HG03354 (cell line): ENCODE measurements around the gene RNU2-63P.
"Not testable (repeated sequence)": the region's sequence is repeated elsewhere in the genome, so short reads cannot be mapped to it uniquely, and the experiment has no call there.

Experiments
- ATAC-seq: cut with Tn5 transposase; IDR thresholded peaks from one replicate; pipeline ENCODE4 v1.9.1; 2021; ENCODE audit warnings: mild to moderate bottlenecking; ENCODE audit not compliant: unreplicated experiment, poor library complexity, severe bottlenecking

RNU2-63P gene

DNA sequence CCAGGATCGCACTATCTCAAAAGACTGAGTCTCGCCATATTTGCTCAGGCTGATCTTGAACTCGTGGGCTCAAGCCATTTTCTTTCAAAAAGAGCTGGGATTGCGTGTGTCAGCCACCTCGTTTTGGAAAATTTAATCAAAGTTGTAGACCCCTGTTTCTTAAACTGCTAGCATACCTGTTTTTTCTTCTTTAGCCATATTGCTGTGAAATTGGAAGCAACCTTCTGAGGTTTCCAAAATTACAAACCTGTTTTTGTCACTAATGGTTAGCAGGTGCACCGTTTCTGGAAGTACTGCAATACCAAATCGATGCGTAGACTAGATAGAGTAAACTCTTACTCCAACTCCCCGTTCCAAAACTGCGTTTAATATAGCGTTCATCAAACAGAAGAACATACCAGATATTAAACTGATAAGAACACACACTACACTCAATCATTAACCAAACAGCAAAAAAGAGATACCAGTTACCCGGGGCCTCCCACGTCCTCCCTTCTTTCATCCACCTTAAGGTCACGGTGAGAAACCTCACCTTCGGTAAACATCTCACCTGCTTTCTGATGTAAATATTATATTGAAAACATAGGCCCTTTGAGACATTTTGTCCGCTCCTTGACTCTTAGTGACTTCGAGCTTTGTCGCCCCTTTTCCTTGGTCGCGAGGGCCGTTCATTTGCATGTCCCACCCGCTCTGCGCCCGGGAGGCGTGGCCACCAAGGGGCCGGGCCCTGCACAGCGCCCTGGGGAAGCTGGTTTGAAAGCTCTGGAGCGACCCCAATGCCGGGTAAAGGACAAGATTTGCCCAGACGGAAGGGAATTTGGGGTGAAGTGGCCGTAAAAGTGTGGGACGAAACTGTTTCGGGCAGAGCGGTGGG, at the start of gene RNU2-63P:
Gene RNU2-63P, minus strand, starts transcription at position 462 of the 874 bp plus-strand sequence.
- ATAC-seq: peak; percentile 90

GRCh38 chr2:88061295-88061694, 44.9 kb upstream of the RNU2-63P start:
- ATAC-seq: no peak

GRCh38 chr2:88060907-88061275, 44.5 kb upstream of the RNU2-63P start:
- ATAC-seq: no peak

DNA sequence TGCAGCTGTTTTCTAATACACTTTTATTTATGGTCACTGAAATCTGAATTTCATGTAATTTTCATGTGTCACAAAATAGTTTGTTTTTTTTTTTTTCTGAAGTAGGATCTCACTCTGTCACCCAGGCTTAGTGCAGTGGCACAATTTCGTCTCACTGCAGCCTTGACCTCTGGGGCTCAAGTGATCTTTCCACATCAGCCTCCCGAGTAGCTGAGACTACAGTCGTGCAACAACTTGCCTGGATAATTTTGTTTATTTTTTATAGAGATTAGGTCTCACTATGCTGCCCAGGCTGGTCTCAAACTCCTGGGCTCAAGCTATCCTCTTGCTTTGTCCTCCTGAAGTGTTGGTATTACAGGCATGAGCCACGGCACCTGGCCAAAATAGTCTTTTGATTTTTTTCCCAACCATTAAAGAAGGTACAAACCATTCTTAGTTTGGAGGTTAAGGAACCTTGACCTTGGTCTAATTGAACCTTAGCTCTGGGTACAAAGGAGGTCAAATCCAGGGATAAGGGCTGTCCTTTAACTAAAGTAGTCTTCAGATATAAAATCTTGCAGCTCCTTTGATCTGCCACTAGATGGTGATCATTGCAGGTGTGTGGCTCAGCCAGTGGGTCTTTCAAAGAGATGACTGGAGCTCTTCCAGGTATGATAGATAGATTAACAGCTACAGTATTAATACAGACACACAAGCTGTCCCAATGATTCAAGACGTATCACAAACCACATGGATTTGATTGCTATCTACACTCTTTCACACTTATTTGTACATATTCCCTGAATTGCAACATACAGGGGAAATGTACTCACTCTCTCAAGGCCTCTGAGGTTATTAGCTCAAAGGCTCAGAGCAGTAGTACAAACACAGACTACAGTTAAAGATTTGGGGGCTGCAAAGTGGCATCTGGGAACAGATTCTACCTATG, 43.9 kb upstream of the RNU2-63P start:
- ATAC-seq: no peak

DNA sequence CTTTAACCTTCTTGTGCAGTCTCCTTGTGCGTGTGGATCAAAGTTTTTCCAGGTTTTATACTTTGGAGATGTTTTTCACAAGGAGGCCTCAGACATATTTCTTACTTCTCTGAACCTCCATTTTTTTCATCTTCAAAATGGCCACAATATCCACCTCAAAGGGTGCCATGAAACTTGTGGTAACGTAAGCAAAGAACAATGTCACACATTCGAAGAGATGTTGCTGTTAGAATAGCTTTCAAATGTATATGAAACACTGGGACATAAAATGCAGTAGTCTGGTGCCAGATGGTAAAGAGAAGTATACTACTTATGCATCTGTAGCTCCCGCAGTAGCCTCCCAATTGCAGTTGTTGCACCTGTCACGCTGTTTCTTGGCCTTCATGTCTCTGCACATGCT, 41.8 kb upstream of the RNU2-63P start:
- ATAC-seq: no peak

DNA sequence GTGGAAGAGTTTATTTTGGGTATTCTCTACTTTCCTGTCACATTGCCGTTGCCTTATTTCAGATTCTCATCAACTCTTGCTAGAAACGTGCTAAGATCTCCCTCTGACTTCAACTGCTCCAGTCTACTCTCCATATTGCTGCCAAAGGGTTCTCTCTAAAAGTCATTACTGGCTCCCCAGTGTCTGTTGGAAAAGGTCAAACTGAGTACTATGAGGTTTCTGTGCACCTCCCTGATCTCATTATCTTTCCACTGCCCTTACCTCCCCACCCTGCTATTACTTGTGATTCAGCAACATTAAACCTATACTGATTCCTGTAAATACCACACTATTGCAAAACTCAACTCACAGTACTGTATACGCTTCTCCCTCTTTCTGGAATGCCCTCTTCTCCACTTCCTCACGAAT, 41.1 kb upstream of the RNU2-63P start:
- no peak for ATAC-seq

GRCh38 chr2:88055371-88056128, 39.2 kb upstream of the RNU2-63P start, which contains the start of gene KRCC1:
TSS of gene KRCC1 (minus strand) at chr2:88055783. CDS start at chr2:88028563, 27,220 bp downstream.
- peak; percentile 94 for ATAC-seq

GRCh38 chr2:88054782-88055370, 38.5 kb upstream of the RNU2-63P start:
- ATAC-seq: no peak

GRCh38 chr2:88053934-88054781, 37.8 kb upstream of the RNU2-63P start:
- ATAC-seq: no peak

DNA sequence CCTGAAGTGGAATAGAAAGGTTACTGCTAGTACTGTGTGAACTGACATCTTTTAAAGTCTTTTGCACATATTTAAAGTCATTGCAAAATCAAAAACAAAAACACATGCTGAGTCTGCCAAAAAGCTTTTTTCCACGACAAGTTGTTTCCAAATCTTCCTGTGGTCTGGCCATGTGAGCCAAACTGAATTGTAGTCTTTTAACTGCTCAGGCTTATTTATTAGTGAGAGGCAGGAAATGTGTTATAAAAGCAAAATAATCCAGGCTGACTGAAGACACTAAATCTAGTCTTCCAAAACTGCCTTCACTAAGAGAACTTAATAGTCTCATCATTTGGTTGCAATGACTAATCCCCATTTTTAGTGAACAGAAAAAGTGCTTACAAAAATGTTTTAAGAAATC, 36.9 kb upstream of the RNU2-63P start:
- no peak for ATAC-seq

DNA sequence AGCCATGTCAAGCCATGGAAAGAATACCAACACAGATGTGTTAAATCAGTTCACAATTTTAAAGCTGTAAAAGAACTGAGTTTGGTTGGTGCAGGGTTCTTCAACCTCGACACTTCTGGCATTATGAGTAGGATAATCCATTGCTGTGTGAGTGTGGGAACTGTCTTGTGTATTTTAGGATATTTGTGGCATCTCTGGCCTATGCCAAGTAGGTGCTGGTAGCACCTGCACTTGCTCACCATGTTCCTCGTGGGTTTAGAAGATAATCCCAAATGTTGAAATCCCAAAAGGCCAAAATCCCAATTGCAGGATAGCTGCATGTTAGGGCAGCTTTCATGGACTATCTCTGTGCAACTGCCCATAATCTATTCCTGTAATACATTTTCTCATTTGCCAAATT, 35.4 kb upstream of the RNU2-63P start:
- no peak for ATAC-seq

- ATAC-seq: peak; percentile 86
Measured at GRCh38 chr2:88049622-88050021, 33.3 kb upstream of the RNU2-63P start.

DNA sequence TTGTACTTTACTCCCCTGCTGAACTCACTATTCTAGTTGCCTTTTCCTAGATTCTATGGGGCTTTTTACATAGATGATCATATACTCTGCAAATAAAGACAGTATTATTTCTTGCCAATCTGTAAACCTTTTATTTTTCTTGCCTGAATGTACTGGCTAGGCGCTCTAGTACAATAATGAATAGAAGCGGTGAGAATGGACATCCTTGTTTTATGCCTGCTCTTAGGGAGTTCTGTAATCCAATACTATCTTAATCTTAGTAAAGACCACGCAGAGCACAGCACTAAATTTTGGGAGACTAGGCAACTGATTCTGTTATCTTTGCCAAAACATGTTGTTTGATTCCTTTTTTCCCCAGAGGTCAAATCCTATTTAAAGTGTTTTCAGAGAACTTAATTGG, 32.2 kb upstream of the RNU2-63P start:
- no peak for ATAC-seq

DNA sequence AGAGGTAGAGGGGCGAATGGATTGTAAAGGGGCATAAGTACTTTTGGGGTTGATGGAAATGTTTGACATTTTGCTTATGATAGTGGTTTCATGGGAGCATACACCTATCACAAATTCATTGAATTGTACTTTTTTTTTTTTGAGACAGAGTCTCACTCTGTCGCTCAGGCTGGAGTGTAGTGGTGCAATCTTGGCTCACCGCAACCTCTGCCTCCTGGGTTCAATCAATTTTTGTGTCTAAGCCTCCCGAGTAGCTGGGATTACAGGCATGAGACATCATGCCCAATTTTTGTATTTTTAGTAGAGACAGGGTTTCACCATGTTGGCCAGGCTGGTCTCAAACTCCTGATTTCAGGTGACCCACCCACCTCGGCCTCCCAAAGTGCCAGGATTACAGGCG, 29.2 kb upstream of the RNU2-63P start:
- ATAC-seq: not testable (repeated sequence)

- no peak for ATAC-seq
Measured at GRCh38 chr2:88042476-88042875, 26.1 kb upstream of the RNU2-63P start.

- no peak for ATAC-seq
Measured at GRCh38 chr2:88038263-88039105, 22.1 kb upstream of the RNU2-63P start.

DNA sequence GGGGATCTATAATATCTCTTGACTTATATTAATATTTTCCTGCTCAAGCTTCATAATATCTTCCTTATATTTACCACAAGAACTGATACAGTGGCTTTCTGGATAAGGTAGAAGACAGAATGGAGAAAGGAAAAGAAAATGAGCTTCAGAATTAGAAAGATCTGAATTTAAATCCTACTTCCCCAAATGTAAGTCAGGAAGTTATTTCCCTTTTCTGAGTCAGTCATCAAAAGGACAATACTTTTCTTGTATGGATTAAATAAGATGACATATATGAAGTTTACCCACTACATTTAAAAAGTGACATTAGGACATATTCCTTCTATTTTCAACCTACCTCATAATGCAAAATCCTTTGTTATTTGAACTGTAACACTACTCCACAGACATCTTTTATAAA, 20.3 kb upstream of the RNU2-63P start:
- ATAC-seq: no peak

DNA sequence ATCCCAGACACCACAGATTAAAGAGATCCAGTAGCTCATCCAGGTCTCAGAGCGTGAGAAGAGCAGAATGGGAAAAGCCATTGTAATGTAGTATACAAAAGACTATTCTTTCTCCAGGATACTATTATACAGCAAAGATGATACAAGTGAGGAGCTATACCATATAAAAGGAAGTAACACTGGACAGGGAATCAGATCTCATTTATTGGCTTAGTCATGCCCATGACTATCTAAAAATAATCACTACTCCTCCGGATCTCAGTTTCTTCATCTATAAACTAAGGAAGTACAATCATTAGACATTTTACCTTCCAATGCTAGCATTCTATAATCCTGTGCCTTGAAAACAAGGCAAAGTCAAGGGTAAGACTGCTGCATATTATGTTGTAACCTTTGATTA, 19.8 kb upstream of the RNU2-63P start:
- ATAC-seq: no peak
